ENCODE results near the gene DMBT1.

Gene DMBT1

GRCh38 chr10:122673731-122674130 lies 113.2 kb downstream of the DMBT1 start:
- no peak overlapping the region for H3K4me3 ChIP-seq (ENCODE audit: low read depth, low read length)
- no peak for TF ChIP-seq CTCF (IDR thresholded peaks at IDR 0.05; ENCODE audit: borderline replicate concordance, insufficient read depth, low read depth, low read length)

GRCh38 chr10:122674781-122675180 lies 114.2 kb downstream of the DMBT1 start:
- H3K4me3 ChIP-seq (ENCODE audit: low read depth, low read length) = no peak overlapping the region
- no peak for TF ChIP-seq CTCF (IDR thresholded peaks at IDR 0.05; ENCODE audit: borderline replicate concordance, insufficient read depth, low read depth, low read length)

GRCh38 chr10:122675278-122675677 lies 114.7 kb downstream of the DMBT1 start:
- no peak for TF ChIP-seq CTCF (IDR thresholded peaks at IDR 0.05; ENCODE audit: borderline replicate concordance, insufficient read depth, low read depth, low read length)
- no peak overlapping the region for H3K4me3 ChIP-seq (ENCODE audit: low read depth, low read length)

- TF ChIP-seq CTCF (IDR thresholded peaks at IDR 0.05; ENCODE audit: borderline replicate concordance, insufficient read depth, low read depth, low read length) = no peak
- no peak overlapping the region for H3K4me3 ChIP-seq (ENCODE audit: low read depth, low read length)
Observed at GRCh38 chr10:122678266-122678665, 117.7 kb downstream of the DMBT1 start.

GRCh38 chr10:122682522-122682921 lies 122.0 kb downstream of the DMBT1 start:
- no peak for TF ChIP-seq CTCF (IDR thresholded peaks at IDR 0.05; ENCODE audit: borderline replicate concordance, insufficient read depth, low read depth, low read length)
- no peak overlapping the region for H3K4me3 ChIP-seq (ENCODE audit: low read depth, low read length)

- no peak overlapping the region for H3K4me3 ChIP-seq (ENCODE audit: low read depth, low read length)
- TF ChIP-seq CTCF (IDR thresholded peaks at IDR 0.05; ENCODE audit: borderline replicate concordance, insufficient read depth, low read depth, low read length) = no peak
Observed at GRCh38 chr10:122688293-122688989, 127.9 kb downstream of the DMBT1 start.

- no peak for TF ChIP-seq CTCF (IDR thresholded peaks at IDR 0.05; ENCODE audit: borderline replicate concordance, insufficient read depth, low read depth, low read length)
- no peak overlapping the region for H3K4me3 ChIP-seq (ENCODE audit: low read depth, low read length)
Observed at GRCh38 chr10:122689146-122689820, 128.7 kb downstream of the DMBT1 start.
